GM12878 (cell line): Measurements from ENCODE around the gene RAB11A. TPM values are rescaled to one million over a fixed set of nuclear protein-coding genes. Genes with fewer than 3 reads are reported as not detected.

Experiments
- BCL3 ChIP-seq: IDR thresholded peaks from 2 replicates; pipeline ENCODE4 v1.6.1; 2011; ENCODE audit warnings: borderline replicate concordance, low read depth, mild to moderate bottlenecking, moderate library complexity, low read length; ENCODE audit not compliant: insufficient read depth, poor library complexity, severe bottlenecking
- BHLHE40 ChIP-seq, 2 experiments: fragments of 450-650 bp in 1 of 2; IDR thresholded peaks; 2 replicates each; pipeline ENCODE4 v1.6.1; 2011 to 2017; ENCODE audit warnings: low read depth in 2 of 2, borderline replicate concordance in 1 of 2, improper control_type of control experiment in 1 of 2, low read length in 1 of 2, mild to moderate bottlenecking in 1 of 2
- CBFB ChIP-seq: IDR thresholded peaks from 2 replicates; pipeline ENCODE4 v1.6.1; 2016; ENCODE audit warnings: antibody characterized with exemption, low read depth
- GATAD2B ChIP-seq: fragments of 450-650 bp; conservative IDR thresholded peaks from 2 replicates; pipeline ENCODE4 v1.6.1; 2017; ENCODE audit warnings: low read depth, mild to moderate bottlenecking, moderate library complexity
- HCFC1 ChIP-seq: fragments of 150-350 bp; IDR thresholded peaks from 2 replicates; pipeline ENCODE4 v1.6.1; 2014; ENCODE audit warnings: low read length
- IKZF2 ChIP-seq, 2 experiments: fragments of 450-650 bp; IDR thresholded peaks; 2 replicates each; pipeline ENCODE4 v1.6.1; 2017; ENCODE audit warnings: mild to moderate bottlenecking in 2 of 2, moderate library complexity in 2 of 2
- IRF4 ChIP-seq: IDR thresholded peaks from 2 replicates; pipeline ENCODE4 v1.6.1; 2011; ENCODE audit warnings: low read depth, low read length
- MTA2 ChIP-seq: fragments of 450-650 bp; IDR thresholded peaks from 2 replicates; pipeline ENCODE4 v1.6.1; 2016; ENCODE audit warnings: low read depth, mild to moderate bottlenecking, moderate library complexity
- PAX5 ChIP-seq: IDR thresholded peaks from 2 replicates; pipeline ENCODE4 v1.6.1; 2011; ENCODE audit warnings: low read depth, low read length, borderline replicate concordance
- POLR2AphosphoS5 ChIP-seq: IDR thresholded peaks from 2 replicates; pipeline ENCODE4 v1.6.1; 2011; ENCODE audit warnings: mild to moderate bottlenecking, low read length, inconsistent platforms
- RB1 ChIP-seq: fragments of 450-650 bp; formaldehyde crosslinking; IDR thresholded peaks from 2 replicates; pipeline ENCODE4 v1.6.1; 2017; ENCODE audit warnings: mild to moderate bottlenecking, borderline replicate concordance
- SIX5 ChIP-seq: IDR thresholded peaks from 2 replicates; pipeline ENCODE4 v1.6.1; 2011; ENCODE audit warnings: mild to moderate bottlenecking, low read depth, low read length, moderate library complexity; ENCODE audit not compliant: severe bottlenecking
- SKIL ChIP-seq: fragments of 450-650 bp; IDR thresholded peaks from 2 replicates; pipeline ENCODE4 v1.6.1; 2017; ENCODE audit warnings: mild to moderate bottlenecking, low read depth, inconsistent platforms; ENCODE audit not compliant: poor library complexity, severe bottlenecking
- SMC3 ChIP-seq: IDR thresholded peaks from 2 replicates; pipeline ENCODE4 v1.6.1; 2011; ENCODE audit warnings: low read length, improper control_type of control experiment, borderline replicate concordance
- YY1 ChIP-seq: IDR thresholded peaks from 2 replicates; pipeline ENCODE4 v1.6.1; 2011; ENCODE audit warnings: low read depth, mild to moderate bottlenecking, low read length
- polyA plus RNA-seq, 11 experiments: library from polyadenylated mRNA; depleted of rRNA in 4 of 11; unstranded in 6 of 11; stranded (reverse) in 5 of 11; fragments of >200 nt; fragmentation: Nextera tagmentation in 4 of 11; fragmentation: Illumina TruSeq in 1 of 11; extraction: Ambion mirVana in 4 of 11; extraction: Trizol in 1 of 11; gene quantifications; 1 replicate in 1 of 11; 2 replicates in 10 of 11; pipeline versions ENCODE4 v1.2.1 to v1.2.3, GENCODE V29; 2011 to 2016; ENCODE audit warnings: inconsistent platforms in 2 of 11, missing spikeins in 2 of 11, low read depth in 1 of 11
- total RNA-seq, 4 experiments: library from RNA; depleted of rRNA in 3 of 4; stranded (reverse); fragments of >200 nt in 3 of 4; fragmentation: Illumina TruSeq in 1 of 4; extraction: Trizol in 1 of 4; gene quantifications; 2 replicates each; pipeline versions ENCODE4 v1.2.1 to v1.2.3, GENCODE V29; 2013 to 2021
- TF ChIP-seq, protein P1 (sequence below): fragments of 450-650 bp; IDR thresholded peaks from 2 replicates; pipeline ENCODE4 v1.6.1; 2018; ENCODE audit warnings: mild to moderate bottlenecking, low read depth, moderate library complexity; ENCODE audit not compliant: partially characterized antibody
- TF ChIP-seq, protein P2 (sequence below): fragments of 150-350 bp; IDR thresholded peaks from 2 replicates; pipeline ENCODE4 v1.6.1; 2016; ENCODE audit warnings: low read depth, low read length

RAB11A gene
- total and polyA plus RNA-seq, 10 of the 15 experiments (the other 5 are each of a cell fraction or from before 2014, with no cell fraction given), result 128 to 387 (median 224) TPM

DNA sequence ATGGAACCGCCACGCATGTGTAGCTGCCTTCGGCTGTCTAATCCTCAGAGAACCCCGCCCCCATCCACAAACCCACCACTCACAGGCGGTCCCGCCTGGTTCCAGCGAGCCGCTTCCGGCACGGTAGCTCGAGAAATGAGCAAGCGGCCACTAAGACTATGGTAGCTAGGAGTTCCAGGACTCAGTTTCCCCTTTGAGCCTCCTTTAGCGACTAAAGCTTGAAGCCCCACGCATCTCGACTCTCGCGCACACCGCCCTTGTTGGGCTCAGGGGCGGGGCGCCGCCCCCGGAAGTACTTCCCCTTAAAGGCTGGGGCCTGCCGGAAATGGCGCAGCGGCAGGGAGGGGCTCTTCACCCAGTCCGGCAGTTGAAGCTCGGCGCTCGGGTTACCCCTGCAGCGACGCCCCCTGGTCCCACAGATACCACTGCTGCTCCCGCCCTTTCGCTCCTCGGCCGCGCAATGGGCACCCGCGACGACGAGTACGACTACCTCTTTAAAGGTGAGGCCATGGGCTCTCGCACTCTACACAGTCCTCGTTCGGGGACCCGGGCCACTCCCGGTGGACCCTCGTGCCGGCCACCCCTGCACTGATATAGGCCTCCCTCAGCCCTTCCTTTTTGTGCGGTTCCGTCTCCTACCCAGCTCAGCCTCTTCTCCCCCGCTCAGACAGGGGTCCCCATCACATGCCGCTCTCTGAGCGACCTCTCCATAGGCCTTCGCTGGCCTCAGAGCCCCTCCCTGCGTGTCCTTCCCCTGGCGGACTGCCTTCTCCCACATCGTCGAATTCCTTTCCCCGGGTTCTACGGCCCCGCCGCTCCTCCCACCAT is at the start of gene RAB11A (continued):
- no peak; the same call in none of the 2 replicates for TF ChIP-seq HCFC1
- TF ChIP-seq, protein P1, sequence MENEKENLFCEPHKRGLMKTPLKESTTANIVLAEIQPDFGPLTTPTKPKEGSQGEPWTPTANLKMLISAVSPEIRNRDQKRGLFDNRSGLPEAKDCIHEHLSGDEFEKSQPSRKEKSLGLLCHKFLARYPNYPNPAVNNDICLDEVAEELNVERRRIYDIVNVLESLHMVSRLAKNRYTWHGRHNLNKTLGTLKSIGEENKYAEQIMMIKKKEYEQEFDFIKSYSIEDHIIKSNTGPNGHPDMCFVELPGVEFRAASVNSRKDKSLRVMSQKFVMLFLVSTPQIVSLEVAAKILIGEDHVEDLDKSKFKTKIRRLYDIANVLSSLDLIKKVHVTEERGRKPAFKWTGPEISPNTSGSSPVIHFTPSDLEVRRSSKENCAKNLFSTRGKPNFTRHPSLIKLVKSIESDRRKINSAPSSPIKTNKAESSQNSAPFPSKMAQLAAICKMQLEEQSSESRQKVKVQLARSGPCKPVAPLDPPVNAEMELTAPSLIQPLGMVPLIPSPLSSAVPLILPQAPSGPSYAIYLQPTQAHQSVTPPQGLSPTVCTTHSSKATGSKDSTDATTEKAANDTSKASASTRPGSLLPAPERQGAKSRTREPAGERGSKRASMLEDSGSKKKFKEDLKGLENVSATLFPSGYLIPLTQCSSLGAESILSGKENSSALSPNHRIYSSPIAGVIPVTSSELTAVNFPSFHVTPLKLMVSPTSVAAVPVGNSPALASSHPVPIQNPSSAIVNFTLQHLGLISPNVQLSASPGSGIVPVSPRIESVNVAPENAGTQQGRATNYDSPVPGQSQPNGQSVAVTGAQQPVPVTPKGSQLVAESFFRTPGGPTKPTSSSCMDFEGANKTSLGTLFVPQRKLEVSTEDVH, result peak; percentile 80
- TF ChIP-seq BCL3, result peak; percentile 57
- TF ChIP-seq GATAD2B, result peak; percentile 78
- peak; percentile 87; the same call in 1 of the 2 replicates for TF ChIP-seq CBFB
- no peak; the same call in 1 of the 2 replicates for TF ChIP-seq IRF4
- peak; percentile 92 for TF ChIP-seq RB1
- TF ChIP-seq MTA2, result peak; percentile 80
- TF ChIP-seq SKIL, result peak; percentile 77
- 0 out of 2 replicates have a peak, but pooled peaks have one; percentile 38 for TF ChIP-seq YY1
- peak; percentile 35 for TF ChIP-seq SIX5
- peak in 1 of 2 experiments; percentile 40; a peak in 1 of 4 replicates for TF ChIP-seq IKZF2 (IDR thresholded peaks at IDR 0.05)
- TF ChIP-seq, protein P2, sequence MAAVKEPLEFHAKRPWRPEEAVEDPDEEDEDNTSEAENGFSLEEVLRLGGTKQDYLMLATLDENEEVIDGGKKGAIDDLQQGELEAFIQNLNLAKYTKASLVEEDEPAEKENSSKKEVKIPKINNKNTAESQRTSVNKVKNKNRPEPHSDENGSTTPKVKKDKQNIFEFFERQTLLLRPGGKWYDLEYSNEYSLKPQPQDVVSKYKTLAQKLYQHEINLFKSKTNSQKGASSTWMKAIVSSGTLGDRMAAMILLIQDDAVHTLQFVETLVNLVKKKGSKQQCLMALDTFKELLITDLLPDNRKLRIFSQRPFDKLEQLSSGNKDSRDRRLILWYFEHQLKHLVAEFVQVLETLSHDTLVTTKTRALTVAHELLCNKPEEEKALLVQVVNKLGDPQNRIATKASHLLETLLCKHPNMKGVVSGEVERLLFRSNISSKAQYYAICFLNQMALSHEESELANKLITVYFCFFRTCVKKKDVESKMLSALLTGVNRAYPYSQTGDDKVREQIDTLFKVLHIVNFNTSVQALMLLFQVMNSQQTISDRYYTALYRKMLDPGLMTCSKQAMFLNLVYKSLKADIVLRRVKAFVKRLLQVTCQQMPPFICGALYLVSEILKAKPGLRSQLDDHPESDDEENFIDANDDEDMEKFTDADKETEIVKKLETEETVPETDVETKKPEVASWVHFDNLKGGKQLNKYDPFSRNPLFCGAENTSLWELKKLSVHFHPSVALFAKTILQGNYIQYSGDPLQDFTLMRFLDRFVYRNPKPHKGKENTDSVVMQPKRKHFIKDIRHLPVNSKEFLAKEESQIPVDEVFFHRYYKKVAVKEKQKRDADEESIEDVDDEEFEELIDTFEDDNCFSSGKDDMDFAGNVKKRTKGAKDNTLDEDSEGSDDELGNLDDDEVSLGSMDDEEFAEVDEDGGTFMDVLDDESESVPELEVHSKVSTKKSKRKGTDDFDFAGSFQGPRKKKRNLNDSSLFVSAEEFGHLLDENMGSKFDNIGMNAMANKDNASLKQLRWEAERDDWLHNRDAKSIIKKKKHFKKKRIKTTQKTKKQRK, result peak; percentile 41; the same call in 1 of the 2 replicates
- TF ChIP-seq BHLHE40 (IDR thresholded peaks at IDR 0.05; ENCODE audit: borderline replicate concordance in 1 of 2, low read depth in 2 of 2, low read length in 1 of 2), result peak in 1 of 2 experiments; percentile 46; a peak in 1 of 4 replicates
- TF ChIP-seq SMC3, result peak; percentile 6; the same call in 1 of the 2 replicates
- TF ChIP-seq POLR2AphosphoS5, result peak; percentile 94
- TF ChIP-seq PAX5, result peak; percentile 74; the same call in 1 of the 2 replicates
